WERI-Rb-1 (cell line): ENCODE measurements around the gene IGFBP7.

Source experiments
- DNase-seq: peaks from one replicate; pipeline ENCODE4 v3.0.0-alpha.2; 2020
- H3K27ac ChIP-seq: fragments of 250-450 bp; sonication (Bioruptor Pico); 2 replicates; pipeline ENCODE4 v1.5.1; 2020; ENCODE audit warnings: mild to moderate bottlenecking, moderate library complexity
- H3K27me3 ChIP-seq: fragments of 250-450 bp; sonication (Bioruptor Pico); 2 replicates; pipeline ENCODE4 v1.5.1; 2021; ENCODE audit warnings: mild to moderate bottlenecking, low read depth, moderate library complexity; ENCODE audit not compliant: insufficient read depth, severe bottlenecking
- H3K36me3 ChIP-seq: fragments of 250-450 bp; sonication (Bioruptor Pico); 2 replicates; pipeline ENCODE4 v1.5.1; 2020; ENCODE audit warnings: mild to moderate bottlenecking, moderate library complexity
- H3K4me3 ChIP-seq: 2 replicates; pipeline ENCODE4 v1.5.1; 2011; ENCODE audit warnings: low read depth, mild to moderate bottlenecking, control low read depth, low read length
- H3K9me3 ChIP-seq: fragments of 250-450 bp; sonication (Bioruptor Pico); 2 replicates; pipeline ENCODE4 v1.5.1; 2021; ENCODE audit warnings: mild to moderate bottlenecking, moderate library complexity; ENCODE audit not compliant: severe bottlenecking
- CTCF ChIP-seq: IDR thresholded peaks from 2 replicates; pipeline ENCODE4 v1.5.1; 2011; ENCODE audit warnings: low read depth, mild to moderate bottlenecking, control low read depth, inconsistent platforms, low read length

IGFBP7 gene

DNA sequence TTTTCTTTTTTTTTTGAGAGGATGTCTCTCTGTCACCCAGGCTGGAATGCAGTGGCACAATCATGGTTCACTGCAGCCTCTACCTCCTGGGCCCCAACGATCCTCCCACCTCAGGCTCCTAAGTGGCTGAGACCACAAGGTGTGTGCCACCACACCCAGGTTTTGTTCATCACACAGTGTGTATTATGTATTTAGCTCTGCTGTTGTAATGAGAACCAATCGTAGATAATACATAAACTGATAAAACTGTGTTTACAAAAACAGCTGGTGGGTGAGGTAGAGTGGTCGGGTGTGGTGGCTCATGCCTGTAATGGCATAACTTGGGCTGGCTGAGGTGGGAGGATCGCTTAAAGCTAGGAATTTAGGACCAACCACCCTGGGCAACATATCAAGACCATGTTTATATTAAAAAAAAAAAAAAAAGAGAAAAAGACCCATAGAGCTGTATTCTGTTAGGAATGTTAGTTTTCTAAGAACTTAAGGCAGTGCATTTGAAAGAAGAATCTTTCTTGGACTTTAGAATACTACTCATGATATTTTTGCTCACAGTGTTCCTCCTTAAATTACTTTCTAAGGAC is 96.6 kb downstream of the IGFBP7 start:
- Histone ChIP-seq H3K4me3 (no peak overlapping the region), H3K9me3 (no peaks in the 10 kb centered on the region), H3K27me3 (no peaks in the 10 kb centered on the region), H3K36me3 (peaks cover 73% of the 10 kb centered on the region), H3K27ac (no peak overlapping the region)
- no peak for DNase-seq
- no peak for TF ChIP-seq CTCF

- Histone ChIP-seq H3K36me3 (peaks cover 66% of the 10 kb centered on the region), H3K27me3 (no peaks in the 10 kb centered on the region)
Observed at GRCh38 chr4:56999751-57000150, 110.4 kb downstream of the IGFBP7 start.

GRCh38 chr4:56995525-56995924 is 114.7 kb downstream of the IGFBP7 start:
- TF ChIP-seq CTCF, result no peak
- Histone ChIP-seq H3K27ac (no peak overlapping the region), H3K36me3 (peaks cover 75% of the 10 kb centered on the region), H3K27me3 (no peaks in the 10 kb centered on the region), H3K9me3 (no peaks in the 10 kb centered on the region), H3K4me3 (no peak overlapping the region)
- no peak for DNase-seq

More at GRCh38 chr4:56999751-57000150, 110.4 kb downstream of the IGFBP7 start:
- no peak for DNase-seq
- no peak overlapping the region for H3K27ac ChIP-seq
- no peak for TF ChIP-seq CTCF
- no peak overlapping the region for H3K4me3 ChIP-seq
- H3K9me3 ChIP-seq, result no peaks in the 10 kb centered on the region

GRCh38 chr4:56990109-56990905 is 119.9 kb downstream of the IGFBP7 start:
- Histone ChIP-seq H3K27me3 (no peaks in the 10 kb centered on the region), H3K9me3 (no peaks in the 10 kb centered on the region), H3K4me3 (no peak overlapping the region), H3K36me3 (peaks cover 84% of the 10 kb centered on the region), H3K27ac (no peak overlapping the region)
- no peak for TF ChIP-seq CTCF
- no peak for DNase-seq

- TF ChIP-seq CTCF, result no peak
- no peak overlapping the region for H3K4me3 ChIP-seq
- no peak overlapping the region for H3K27ac ChIP-seq
- H3K36me3 ChIP-seq, result peaks cover 72% of the 10 kb centered on the region
- no peak for DNase-seq
- H3K9me3 ChIP-seq, result no peaks in the 10 kb centered on the region
- H3K27me3 ChIP-seq, result no peaks in the 10 kb centered on the region
Observed at GRCh38 chr4:56986952-56987351, 123.2 kb downstream of the IGFBP7 start.
